HG03457 (cell line): ENCODE results near the gene ARPC1A.
"Not testable (repeated sequence)": the region's sequence is repeated elsewhere in the genome, so short reads cannot be mapped to it uniquely, and the experiment has no call there.

Experiments used
- ATAC-seq: cut with Tn5 transposase; IDR thresholded peaks from one replicate; pipeline ENCODE4 v1.9.1; 2021; ENCODE audit warnings: moderate number of reproducible peaks; ENCODE audit not compliant: unreplicated experiment

ARPC1A gene

GRCh38 chr7:99320371-99320770 is 5.3 kb upstream of the ARPC1A start:
- no peak for ATAC-seq

GRCh38 chr7:99322659-99323058 is 3.0 kb upstream of the ARPC1A start:
- not testable (repeated sequence) for ATAC-seq

GRCh38 chr7:99324559-99324958 is 1.1 kb upstream of the ARPC1A start:
- ATAC-seq: no peak

- no peak for ATAC-seq
These were observed 651 bp upstream of the ARPC1A start for GRCh38 chr7:99325001-99325493.

GRCh38 chr7:99326408-99326782 is 697 bp downstream of the ARPC1A start:
- no peak for ATAC-seq

GRCh38 chr7:99330314-99330961 is 4.7 kb downstream of the ARPC1A start:
- not testable (repeated sequence) for ATAC-seq

GRCh38 chr7:99331002-99331401 is 5.3 kb downstream of the ARPC1A start:
- no peak for ATAC-seq

- ATAC-seq: no peak
These were observed 13.9 kb downstream of the ARPC1A start for GRCh38 chr7:99339595-99339994.

GRCh38 chr7:99340659-99341058 is 15.0 kb downstream of the ARPC1A start:
- no peak for ATAC-seq

GRCh38 chr7:99344061-99344647 is 18.5 kb downstream of the ARPC1A start:
- ATAC-seq: no peak

GRCh38 chr7:99350641-99351040 is 24.9 kb downstream of the ARPC1A start:
- not testable (repeated sequence) for ATAC-seq

- no peak for ATAC-seq
These were observed 26.5 kb downstream of the ARPC1A start for GRCh38 chr7:99352247-99352646.

GRCh38 chr7:99355098-99355497 is 29.4 kb downstream of the ARPC1A start:
- ATAC-seq: no peak

- no peak for ATAC-seq
These were observed 32.2 kb downstream of the ARPC1A start for GRCh38 chr7:99357701-99358490.

GRCh38 chr7:99358521-99358920 is 32.8 kb downstream of the ARPC1A start:
- ATAC-seq: not testable (repeated sequence)

GRCh38 chr7:99359465-99360154 is 33.9 kb downstream of the ARPC1A start:
- ATAC-seq: no peak

GRCh38 chr7:99362801-99363200 is 37.1 kb downstream of the ARPC1A start:
- no peak for ATAC-seq

- no peak for ATAC-seq
These were observed 37.6 kb downstream of the ARPC1A start for GRCh38 chr7:99363286-99363685.

- no peak for ATAC-seq
These were observed 39.8 kb downstream of the ARPC1A start for GRCh38 chr7:99365318-99366141.

- ATAC-seq: no peak
These were observed 40.9 kb downstream of the ARPC1A start for GRCh38 chr7:99366646-99367045.
